H9 (cell line): ENCODE data around the gene CD4. TPM values are rescaled to one million over a fixed set of nuclear protein-coding genes. Genes with fewer than 3 reads are reported as not detected.

ENCODE experiments used
- DNase-seq: peaks from one replicate; pipeline ENCODE4 v3.0.0-alpha.2; 2017
- H2AFZ ChIP-seq: one replicate; pipeline ENCODE4 v1.6.1; 2013; ENCODE audit warnings: mild to moderate bottlenecking, low read length, control low read depth, moderate library complexity
- H2AK5ac ChIP-seq: 2 replicates; pipeline ENCODE4 v1.6.1; 2013; ENCODE audit warnings: low read length, control low read depth, mixed read lengths; ENCODE audit not compliant: insufficient read length
- H2BK120ac ChIP-seq: one replicate; pipeline ENCODE4 v1.6.1; 2013; ENCODE audit warnings: low read depth, mild to moderate bottlenecking, low read length, control low read depth, inconsistent platforms; ENCODE audit not compliant: poor library complexity, severe bottlenecking
- H2BK12ac ChIP-seq: 2 replicates; pipeline ENCODE4 v1.6.1; 2013; ENCODE audit warnings: low read length, control low read depth, mixed read lengths, low read depth; ENCODE audit not compliant: insufficient read length
- H2BK15ac ChIP-seq: 2 replicates; pipeline ENCODE4 v1.6.1; 2013; ENCODE audit warnings: low read depth, low read length, control low read depth
- H2BK20ac ChIP-seq: one replicate; pipeline ENCODE4 v1.6.1; 2013; ENCODE audit warnings: low read depth, mild to moderate bottlenecking, low read length, control low read depth, inconsistent platforms; ENCODE audit not compliant: poor library complexity, severe bottlenecking
- H2BK5ac ChIP-seq: 2 replicates; pipeline ENCODE4 v1.6.1; 2013; ENCODE audit warnings: low read length, control low read depth, mixed read lengths; ENCODE audit not compliant: insufficient read length
- H3K14ac ChIP-seq: 2 replicates; pipeline ENCODE4 v1.6.1; 2013; ENCODE audit warnings: low read length, control low read depth; ENCODE audit not compliant: insufficient read depth
- H3K18ac ChIP-seq: 2 replicates; pipeline ENCODE4 v1.6.1; 2013; ENCODE audit warnings: low read depth, mild to moderate bottlenecking, mixed read lengths, low read length, control low read depth; ENCODE audit not compliant: insufficient read length
- H3K23ac ChIP-seq: 2 replicates; pipeline ENCODE4 v1.6.1; 2013; ENCODE audit warnings: low read length, control low read depth, mixed read lengths, low read depth; ENCODE audit not compliant: insufficient read length
- H3K23me2 ChIP-seq: 2 replicates; pipeline ENCODE4 v1.6.1; 2013; ENCODE audit warnings: low read depth, mild to moderate bottlenecking, mixed read lengths, low read length, control low read depth; ENCODE audit not compliant: insufficient read length, poor library complexity, severe bottlenecking
- H3K27ac ChIP-seq: 2 replicates; pipeline ENCODE4 v1.5.1; 2013; ENCODE audit warnings: low read length, control low read depth, mixed read lengths, low read depth; ENCODE audit not compliant: insufficient read length
- H3K27me3 ChIP-seq: 2 replicates; pipeline ENCODE4 v1.6.1; 2013; ENCODE audit warnings: low read length, control low read depth, inconsistent platforms; ENCODE audit not compliant: insufficient read depth
- H3K4ac ChIP-seq: 2 replicates; pipeline ENCODE4 v1.6.1; 2013; ENCODE audit warnings: low read depth, mild to moderate bottlenecking, control low read depth, inconsistent platforms, low read length, moderate library complexity
- H3K4me1 ChIP-seq: 2 replicates; pipeline ENCODE4 v1.6.1; 2013; ENCODE audit warnings: low read length, control low read depth, inconsistent platforms; ENCODE audit not compliant: insufficient read depth
- H3K4me2 ChIP-seq: 2 replicates; pipeline ENCODE4 v1.6.1; 2013; ENCODE audit warnings: low read length, control low read depth, mixed read lengths; ENCODE audit not compliant: insufficient read length, insufficient read depth
- H3K56ac ChIP-seq: 2 replicates; pipeline ENCODE4 v1.6.1; 2013; ENCODE audit warnings: low read depth, mild to moderate bottlenecking, mixed read lengths, low read length, control low read depth; ENCODE audit not compliant: insufficient read length
- H3K79me1 ChIP-seq: 2 replicates; pipeline ENCODE4 v1.6.1; 2013; ENCODE audit warnings: low read depth, mild to moderate bottlenecking, moderate library complexity, low read length, control low read depth, inconsistent platforms; ENCODE audit not compliant: insufficient read depth, poor library complexity, severe bottlenecking
- H3K79me2 ChIP-seq: 2 replicates; pipeline ENCODE4 v1.6.1; 2013; ENCODE audit warnings: low read length, control low read depth, inconsistent platforms; ENCODE audit not compliant: insufficient read depth
- H3K9ac ChIP-seq: 2 replicates; pipeline ENCODE4 v1.6.1; 2013; ENCODE audit warnings: low read length, control low read depth, mixed read lengths; ENCODE audit not compliant: insufficient read length; ENCODE audit errors: extremely low read depth
- H3K9me3 ChIP-seq: one replicate; pipeline ENCODE4 v1.6.1; 2013; ENCODE audit warnings: low read depth, low read length, inconsistent platforms; ENCODE audit not compliant: control insufficient read depth
- H3T11ph ChIP-seq: one replicate; pipeline ENCODE4 v1.6.1; 2013; ENCODE audit warnings: mild to moderate bottlenecking, low read length, control low read depth, inconsistent platforms
- H4K20me1 ChIP-seq: one replicate; pipeline ENCODE4 v1.6.1; 2013; ENCODE audit not compliant: control insufficient read depth, insufficient read length, insufficient read depth
- H4K5ac ChIP-seq: 2 replicates; pipeline ENCODE4 v1.6.1; 2013; ENCODE audit warnings: low read depth, mild to moderate bottlenecking, mixed read lengths, low read length, control low read depth; ENCODE audit not compliant: insufficient read length
- H4K8ac ChIP-seq: replicated peaks from 2 replicates; pipeline ENCODE4 v1.6.1; 2013; ENCODE audit warnings: low read length, control low read depth, mixed read lengths, low read depth; ENCODE audit not compliant: insufficient read length
- H4K91ac ChIP-seq: 2 replicates; pipeline ENCODE4 v1.6.1; 2013; ENCODE audit warnings: low read depth, mild to moderate bottlenecking, moderate library complexity, mixed read lengths, low read length, control low read depth; ENCODE audit not compliant: insufficient read length
- H3K27ac Mint-ChIP-seq, 3 experiments: 2 replicates in 2 of 3; 3 replicates in 1 of 3; pipeline ENCODE4 v1.8.0; 2020 to 2021; ENCODE audit warnings: mixed read lengths in 3 of 3, mild to moderate bottlenecking in 1 of 3, moderate library complexity in 1 of 3
- H3K27me3 Mint-ChIP-seq: 2 replicates; pipeline ENCODE4 v1.8.0; 2021; ENCODE audit warnings: low read depth, mild to moderate bottlenecking, moderate library complexity, mixed read lengths
- H3K36me3 Mint-ChIP-seq, 3 experiments: 2 replicates in 2 of 3; 3 replicates in 1 of 3; pipeline ENCODE4 v1.8.0; 2020 to 2021; ENCODE audit warnings: low read depth in 3 of 3, mixed read lengths in 3 of 3; ENCODE audit not compliant: insufficient read depth in 1 of 3
- H3K4me1 Mint-ChIP-seq, 2 experiments: 2 replicates each; pipeline ENCODE4 v1.8.0; 2020; ENCODE audit warnings: mixed read lengths in 2 of 2
- H3K4me3 Mint-ChIP-seq, 2 experiments: 2 replicates in 1 of 2; 3 replicates in 1 of 2; pipeline ENCODE4 v1.8.0; 2020 to 2021; ENCODE audit warnings: mild to moderate bottlenecking in 2 of 2, mixed read lengths in 2 of 2, moderate library complexity in 1 of 2
- H3K9me3 Mint-ChIP-seq, 2 experiments: 2 replicates in 1 of 2; 3 replicates in 1 of 2; pipeline ENCODE4 v1.8.0; 2020; ENCODE audit warnings: mild to moderate bottlenecking in 2 of 2, mixed read lengths in 2 of 2, moderate library complexity in 1 of 2
- WGBS: extraction: QIAGEN DNeasy Blood & Tissue Kit; methylation state at CpG from one replicate; pipeline ENCODE4 v1.1.7; 2013; ENCODE audit warnings: missing lambda C conversion rate, low lambda C conversion rate, mixed read lengths; ENCODE audit not compliant: insufficient read length; ENCODE audit errors: extremely low coverage; 5-methylcytosine and 5-hydroxymethylcytosine counted together
- total RNA-seq: library from RNA; stranded (reverse); gene quantifications from 2 replicates; pipeline ENCODE4 v1.2.1, GENCODE V29; 2021
- TF ChIP-seq, protein P1 (sequence below): fragments of 200-600 bp; sonication (generic); conservative IDR thresholded peaks from 3 replicates; pipeline ENCODE4 v1.8.0; 2021; ENCODE audit warnings: antibody characterized with exemption, mild to moderate bottlenecking

CD4 gene
- total RNA-seq, 1 experiment from 2014 or later, result 1.1 TPM

DNA sequence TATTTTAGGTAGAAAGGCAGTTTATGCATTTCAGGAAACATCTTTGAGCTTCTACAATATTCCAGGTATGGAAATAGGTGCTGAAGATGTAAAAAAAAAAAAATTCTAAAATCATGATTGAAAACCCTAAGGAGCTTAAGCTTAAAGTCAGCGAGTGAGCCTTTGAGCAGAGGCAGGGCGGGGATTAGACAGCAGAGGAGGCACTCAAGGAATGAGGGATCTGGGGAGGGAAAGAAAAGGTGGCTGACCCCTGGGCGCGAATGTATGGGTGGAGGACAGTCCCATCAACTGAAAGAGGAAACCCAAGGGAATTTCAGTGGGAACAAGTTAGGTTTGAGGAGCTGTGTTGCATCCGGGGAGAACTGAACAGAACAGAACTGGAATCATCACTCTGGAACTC, 29.6 kb upstream of the CD4 start:
- H4K5ac ChIP-seq, result no peak overlapping the region
- Mint-ChIP-seq H3K27me3 (no peaks in the 10 kb centered on the region; the same call in 1 of the 2 replicates), H3K4me1 (peaks cover 36 to 56% of the 10 kb centered on the region in 2 experiments), H3K27ac (peak overlapping the region in 1 of 3 experiments; percentile 56; a peak in 1 of 7 replicates), H3K36me3 (no peaks in the 10 kb centered on the region; a peak in 1 of 7 replicates), H3K9me3 (no peaks in the 10 kb centered on the region), H3K4me3 (no peak overlapping the region)
- no CpG with 5 or more reads among the region's 5 CpGs for WGBS
- no peaks in the 10 kb centered on the region for H3K27me3 ChIP-seq
- no peaks in the 10 kb centered on the region for H3K9me3 ChIP-seq
- H3K4me2 ChIP-seq, result no peak overlapping the region
- no peak overlapping the region for H3K27ac ChIP-seq
- no peak overlapping the region for H3K56ac ChIP-seq
- no peak overlapping the region for H2BK12ac ChIP-seq
- H3K4ac ChIP-seq, result no peak overlapping the region
- no peak overlapping the region for H4K8ac ChIP-seq
- H2BK20ac ChIP-seq, result no peak overlapping the region
- H2AK5ac ChIP-seq, result no peak overlapping the region
- H2BK120ac ChIP-seq, result no peak overlapping the region
- no peaks in the 10 kb centered on the region for H4K20me1 ChIP-seq
- peaks cover 5% of the 10 kb centered on the region; the same call in 1 of the 2 replicates for H3K4me1 ChIP-seq
- no peak overlapping the region for H2BK5ac ChIP-seq
- H2BK15ac ChIP-seq, result no peak overlapping the region
- H2AFZ ChIP-seq, result no peak overlapping the region
- H3K79me2 ChIP-seq, result no peaks in the 10 kb centered on the region
- no peak for DNase-seq
- H3K23me2 ChIP-seq, result peaks cover 3% of the 10 kb centered on the region
- no peak overlapping the region for H4K91ac ChIP-seq
- H3K18ac ChIP-seq, result no peak overlapping the region
- TF ChIP-seq, protein P1, sequence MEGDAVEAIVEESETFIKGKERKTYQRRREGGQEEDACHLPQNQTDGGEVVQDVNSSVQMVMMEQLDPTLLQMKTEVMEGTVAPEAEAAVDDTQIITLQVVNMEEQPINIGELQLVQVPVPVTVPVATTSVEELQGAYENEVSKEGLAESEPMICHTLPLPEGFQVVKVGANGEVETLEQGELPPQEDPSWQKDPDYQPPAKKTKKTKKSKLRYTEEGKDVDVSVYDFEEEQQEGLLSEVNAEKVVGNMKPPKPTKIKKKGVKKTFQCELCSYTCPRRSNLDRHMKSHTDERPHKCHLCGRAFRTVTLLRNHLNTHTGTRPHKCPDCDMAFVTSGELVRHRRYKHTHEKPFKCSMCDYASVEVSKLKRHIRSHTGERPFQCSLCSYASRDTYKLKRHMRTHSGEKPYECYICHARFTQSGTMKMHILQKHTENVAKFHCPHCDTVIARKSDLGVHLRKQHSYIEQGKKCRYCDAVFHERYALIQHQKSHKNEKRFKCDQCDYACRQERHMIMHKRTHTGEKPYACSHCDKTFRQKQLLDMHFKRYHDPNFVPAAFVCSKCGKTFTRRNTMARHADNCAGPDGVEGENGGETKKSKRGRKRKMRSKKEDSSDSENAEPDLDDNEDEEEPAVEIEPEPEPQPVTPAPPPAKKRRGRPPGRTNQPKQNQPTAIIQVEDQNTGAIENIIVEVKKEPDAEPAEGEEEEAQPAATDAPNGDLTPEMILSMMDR, result no peak
- H3K23ac ChIP-seq, result no peak overlapping the region
- no peak overlapping the region for H3K14ac ChIP-seq
- no peak overlapping the region for H3T11ph ChIP-seq
- H3K9ac ChIP-seq, result no peak overlapping the region
- no peaks in the 10 kb centered on the region for H3K79me1 ChIP-seq
